ACC112 (cell line): ENCODE results near the gene SLX1A.
"Not testable (repeated sequence)": the region's sequence is repeated elsewhere in the genome, so short reads cannot be mapped to it uniquely, and the experiment has no call there.

Experiments
- H2AFZ ChIP-seq: fragments of 200-600 bp; sonication (generic); one replicate; pipeline ENCODE4 v1.6.0; 2017; ENCODE audit warnings: antibody characterized with exemption, low read length; ENCODE audit not compliant: unreplicated experiment
- H3K27ac ChIP-seq: fragments of 200-600 bp; sonication (generic); 2 replicates; pipeline ENCODE4 v1.5.1; 2014; ENCODE audit warnings: low read depth, mild to moderate bottlenecking, antibody characterized with exemption, low read length, moderate library complexity
- H3K27me3 ChIP-seq: fragments of 200-600 bp; sonication (generic); 2 replicates; pipeline ENCODE4 v1.6.1; 2014; ENCODE audit warnings: mild to moderate bottlenecking, antibody characterized with exemption, low read length, moderate library complexity, mixed read lengths; ENCODE audit not compliant: insufficient read depth
- H3K36me3 ChIP-seq: fragments of 200-600 bp; sonication (generic); 2 replicates; pipeline ENCODE4 v1.6.1; 2016; ENCODE audit warnings: mild to moderate bottlenecking, antibody characterized with exemption, low read length, moderate library complexity, mixed read lengths; ENCODE audit not compliant: insufficient read depth
- H3K4me1 ChIP-seq: fragments of 200-600 bp; sonication (generic); one replicate; pipeline ENCODE4 v1.6.1; 2016; ENCODE audit warnings: low read length, mixed read lengths; ENCODE audit not compliant: insufficient read depth, unreplicated experiment, control insufficient read depth
- H3K4me3 ChIP-seq: fragments of 200-600 bp; sonication (generic); 2 replicates; pipeline ENCODE4 v1.5.1; 2014; ENCODE audit warnings: mild to moderate bottlenecking, low read depth, low read length
- H3K79me2 ChIP-seq: fragments of 200-600 bp; sonication (generic); one replicate; pipeline ENCODE4 v1.6.0; 2016; ENCODE audit warnings: low read length; ENCODE audit not compliant: control insufficient read depth, unreplicated experiment, insufficient read depth

SLX1A gene

DNA sequence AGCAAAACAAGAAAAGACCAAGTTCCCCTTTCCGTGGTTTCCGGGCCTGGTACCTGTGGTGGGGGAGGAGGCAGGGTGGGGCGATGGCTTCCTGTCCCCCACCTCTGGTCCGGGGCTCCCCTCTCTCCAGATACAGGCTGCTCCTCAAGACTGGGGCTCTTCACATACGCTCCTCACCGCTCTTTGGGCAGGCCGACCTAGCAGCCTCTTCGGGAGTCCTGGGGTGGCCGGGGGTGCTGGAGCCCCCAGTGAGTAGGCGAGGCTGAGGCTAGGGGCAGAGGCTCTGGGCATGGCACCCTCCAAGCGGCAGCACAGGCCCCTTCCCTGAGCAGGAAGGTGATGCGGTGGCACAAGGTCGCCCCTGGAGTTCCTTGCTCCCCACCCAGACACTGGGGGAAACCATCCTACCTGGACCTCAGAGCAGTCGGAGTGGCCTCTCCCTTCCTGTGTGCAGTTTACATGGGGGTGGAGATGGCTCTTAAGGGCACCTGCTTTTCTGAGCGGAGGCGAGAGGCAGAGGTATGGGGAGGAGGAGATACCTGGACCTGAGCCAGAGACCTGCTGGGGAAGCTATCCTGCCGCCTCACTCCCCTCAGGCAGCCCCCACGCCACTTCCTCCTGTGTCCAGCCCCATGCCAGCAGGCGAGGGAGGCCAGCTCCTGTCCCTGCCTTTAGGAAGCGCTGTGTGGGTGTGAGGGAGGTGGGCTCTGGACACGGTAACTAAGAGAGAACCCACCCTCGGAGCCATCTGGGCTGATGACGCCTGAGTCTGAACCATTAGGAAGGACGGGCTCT lies 9.4 kb upstream of the SLX1A start:
- no peak overlapping the region for H3K27ac ChIP-seq

DNA sequence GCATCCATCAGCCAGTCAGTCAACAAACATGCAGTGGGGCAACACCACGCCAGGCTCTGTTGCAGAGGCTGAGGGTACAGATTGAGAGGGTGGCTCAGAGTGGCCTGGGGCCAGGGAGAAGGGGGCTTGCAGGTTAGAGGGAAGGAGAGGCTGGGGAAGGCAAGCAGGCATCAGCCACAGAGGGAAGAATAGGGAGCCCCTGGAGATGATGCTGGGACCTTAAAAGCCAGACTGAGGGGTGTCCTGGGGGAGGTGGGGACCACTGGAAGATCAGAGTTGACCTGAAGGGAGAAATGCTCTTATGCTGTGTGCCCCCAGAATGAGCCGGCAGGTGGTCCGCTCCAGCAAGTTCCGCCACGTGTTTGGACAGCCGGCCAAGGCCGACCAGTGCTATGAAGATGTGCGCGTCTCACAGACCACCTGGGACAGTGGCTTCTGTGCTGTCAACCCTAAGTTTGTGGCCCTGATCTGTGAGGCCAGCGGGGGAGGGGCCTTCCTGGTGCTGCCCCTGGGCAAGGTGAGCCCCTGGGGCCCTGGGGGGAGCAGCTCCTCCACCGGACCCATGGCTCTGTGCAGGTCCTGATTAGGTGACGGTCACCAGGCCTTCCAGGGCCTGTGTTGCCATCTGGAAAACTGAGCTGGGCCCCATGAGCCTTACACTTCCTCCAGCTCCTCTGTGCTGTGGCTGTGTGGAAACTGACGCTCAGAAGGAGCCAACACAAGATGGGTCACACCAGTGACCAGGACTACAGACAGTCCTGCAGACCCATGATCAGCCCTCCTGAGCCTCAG lies 8.6 kb upstream of the SLX1A start:
- Histone ChIP-seq H3K27ac (no peak overlapping the region), H3K79me2 (no peaks in the 10 kb centered on the region), H2AFZ (no peak overlapping the region), H3K36me3 (no peaks in the 10 kb centered on the region), H3K4me3 (no peak overlapping the region), H3K4me1 (no peaks in the 10 kb centered on the region), H3K27me3 (no peaks in the 10 kb centered on the region)

More for the DNA sequence above, 9.4 kb upstream of the SLX1A start:
- no peaks in the 10 kb centered on the region for H3K4me1 ChIP-seq
- no peaks in the 10 kb centered on the region for H3K79me2 ChIP-seq
- H3K36me3 ChIP-seq = no peaks in the 10 kb centered on the region
- peak overlapping the region; percentile 77 for H3K4me3 ChIP-seq
- H3K27me3 ChIP-seq = no peaks in the 10 kb centered on the region
- no peak overlapping the region for H2AFZ ChIP-seq

DNA sequence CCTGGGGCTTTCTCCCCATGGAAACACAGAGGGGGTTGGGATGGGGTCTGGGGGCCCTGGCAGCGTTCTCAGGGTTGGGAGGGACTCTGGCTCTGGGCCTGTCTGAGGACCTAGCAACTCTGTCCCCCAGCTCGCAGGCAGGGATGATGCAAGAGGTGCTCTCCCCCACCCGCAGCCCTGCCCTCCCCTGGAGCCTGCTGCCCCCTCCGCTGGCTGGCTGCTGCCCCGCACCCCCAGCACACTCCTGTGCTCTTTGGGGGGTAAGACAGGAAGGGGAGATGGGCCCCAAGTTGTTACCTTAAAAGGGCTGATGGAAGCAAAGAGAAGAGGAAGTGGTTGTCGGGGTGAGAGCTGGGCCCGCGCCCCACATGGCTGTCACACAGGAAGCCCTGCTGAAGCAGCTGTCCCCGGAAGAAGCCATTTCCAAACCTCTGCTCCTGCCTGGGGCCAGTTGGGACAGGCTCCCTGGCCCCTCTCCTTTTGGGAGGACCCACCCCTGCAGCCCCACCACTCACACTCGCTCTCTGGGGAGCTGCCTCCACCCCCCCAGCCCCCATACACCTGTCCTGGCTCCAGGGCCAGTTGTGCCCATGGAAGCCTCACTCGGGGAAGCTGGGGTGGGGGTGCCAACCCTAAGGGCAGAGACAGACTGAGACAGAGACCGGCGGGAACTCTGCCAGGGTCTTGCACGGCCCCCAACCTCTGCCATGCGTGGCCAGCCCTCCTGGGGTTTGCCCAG lies 7.8 kb upstream of the SLX1A start:
- H2AFZ ChIP-seq = no peak overlapping the region
- H3K27ac ChIP-seq = no peak overlapping the region
- no peaks in the 10 kb centered on the region for H3K27me3 ChIP-seq
- no peaks in the 10 kb centered on the region for H3K79me2 ChIP-seq
- no peaks in the 10 kb centered on the region for H3K36me3 ChIP-seq
- H3K4me3 ChIP-seq = no peak overlapping the region
- H3K4me1 ChIP-seq = no peaks in the 10 kb centered on the region

DNA sequence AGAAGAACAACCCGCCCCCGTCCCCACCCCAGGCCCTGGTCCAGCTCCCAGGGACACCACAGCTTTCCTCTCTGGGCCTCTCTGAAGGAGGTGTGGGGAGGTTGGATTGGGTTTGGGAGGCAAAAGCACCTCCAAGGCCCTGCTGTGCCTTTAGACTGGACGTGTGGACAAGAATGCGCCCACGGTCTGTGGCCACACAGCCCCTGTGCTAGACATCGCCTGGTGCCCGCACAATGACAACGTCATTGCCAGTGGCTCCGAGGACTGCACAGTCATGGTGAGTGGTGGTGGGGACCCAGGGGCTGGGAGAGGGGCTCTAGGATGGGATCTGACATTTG lies 7.3 kb upstream of the SLX1A start:
- Histone ChIP-seq H3K27me3 (no peaks in the 10 kb centered on the region), H3K4me3 (no peak overlapping the region), H3K36me3 (no peaks in the 10 kb centered on the region), H3K27ac (no peak overlapping the region), H3K4me1 (no peaks in the 10 kb centered on the region), H3K79me2 (no peaks in the 10 kb centered on the region), H2AFZ (no peak overlapping the region)

DNA sequence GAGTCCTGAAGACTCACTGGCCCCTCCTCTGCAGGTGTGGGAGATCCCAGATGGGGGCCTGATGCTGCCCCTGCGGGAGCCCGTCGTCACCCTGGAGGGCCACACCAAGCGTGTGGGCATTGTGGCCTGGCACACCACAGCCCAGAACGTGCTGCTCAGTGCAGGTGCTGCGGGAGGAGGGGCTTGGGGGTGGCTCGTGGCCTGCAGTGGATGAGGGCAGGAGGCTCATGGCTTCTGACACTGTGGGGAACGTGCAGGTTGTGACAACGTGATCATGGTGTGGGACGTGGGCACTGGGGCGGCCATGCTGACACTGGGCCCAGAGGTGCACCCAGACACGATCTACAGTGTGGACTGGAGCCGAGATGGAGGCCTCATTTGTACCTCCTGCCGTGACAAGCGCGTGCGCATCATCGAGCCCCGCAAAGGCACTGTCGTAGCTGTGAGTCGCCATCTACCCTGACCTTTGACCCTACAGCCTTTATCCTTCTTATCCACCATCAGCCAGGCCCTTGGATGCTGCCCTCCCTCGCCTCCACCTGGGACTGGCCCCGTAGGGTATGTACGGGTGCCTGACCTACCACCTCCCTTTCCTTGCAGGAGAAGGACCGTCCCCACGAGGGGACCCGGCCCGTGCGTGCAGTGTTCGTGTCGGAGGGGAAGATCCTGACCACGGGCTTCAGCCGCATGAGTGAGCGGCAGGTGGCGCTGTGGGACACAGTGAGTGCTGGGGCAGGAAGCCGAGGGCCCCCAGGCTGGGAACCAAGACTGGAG lies 6.7 kb upstream of the SLX1A start:
- Histone ChIP-seq H3K79me2 (no peaks in the 10 kb centered on the region), H3K27me3 (no peaks in the 10 kb centered on the region), H3K27ac (no peak overlapping the region), H3K4me1 (no peaks in the 10 kb centered on the region), H2AFZ (no peak overlapping the region), H3K36me3 (no peaks in the 10 kb centered on the region), H3K4me3 (no peak overlapping the region)

DNA sequence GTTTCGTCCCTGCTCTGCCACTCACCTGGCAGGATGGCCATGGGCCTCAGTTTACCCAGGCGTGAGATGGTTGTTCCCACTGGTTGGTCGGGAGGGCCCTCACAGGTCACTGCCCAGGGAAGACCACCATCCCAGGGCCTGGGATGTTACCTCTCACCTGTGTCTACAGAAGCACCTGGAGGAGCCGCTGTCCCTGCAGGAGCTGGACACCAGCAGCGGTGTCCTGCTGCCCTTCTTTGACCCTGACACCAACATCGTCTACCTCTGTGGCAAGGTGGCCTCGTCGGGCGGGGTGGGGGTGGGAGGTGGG lies 6.2 kb upstream of the SLX1A start:
- Histone ChIP-seq H3K4me3 (no peak overlapping the region), H2AFZ (no peak overlapping the region), H3K79me2 (no peaks in the 10 kb centered on the region), H3K27me3 (no peaks in the 10 kb centered on the region), H3K27ac (no peak overlapping the region), H3K36me3 (no peaks in the 10 kb centered on the region), H3K4me1 (no peaks in the 10 kb centered on the region)

DNA sequence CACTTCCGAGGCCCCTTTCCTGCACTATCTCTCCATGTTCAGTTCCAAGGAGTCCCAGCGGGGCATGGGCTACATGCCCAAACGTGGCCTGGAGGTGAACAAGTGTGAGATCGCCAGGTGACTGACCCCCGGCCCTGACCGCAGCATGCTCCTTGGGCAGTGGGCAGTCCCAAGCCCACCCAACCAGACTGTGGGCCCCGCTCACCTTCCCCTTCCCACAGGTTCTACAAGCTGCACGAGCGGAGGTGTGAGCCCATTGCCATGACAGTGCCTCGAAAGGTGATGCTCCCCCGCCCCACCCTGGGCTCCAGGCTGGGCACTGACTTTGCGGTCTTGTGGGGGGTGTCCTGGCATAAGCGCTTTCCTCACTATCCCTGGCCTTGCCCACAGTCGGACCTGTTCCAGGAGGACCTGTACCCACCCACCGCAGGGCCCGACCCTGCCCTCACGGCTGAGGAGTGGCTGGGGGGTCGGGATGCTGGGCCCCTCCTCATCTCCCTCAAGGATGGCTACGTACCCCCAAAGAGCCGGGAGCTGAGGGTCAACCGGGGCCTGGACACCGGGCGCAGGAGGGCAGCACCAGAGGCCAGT lies 5.6 kb upstream of the SLX1A start:
- H3K4me1 ChIP-seq = no peaks in the 10 kb centered on the region
- no peaks in the 10 kb centered on the region for H3K79me2 ChIP-seq
- no peak overlapping the region for H3K4me3 ChIP-seq

DNA sequence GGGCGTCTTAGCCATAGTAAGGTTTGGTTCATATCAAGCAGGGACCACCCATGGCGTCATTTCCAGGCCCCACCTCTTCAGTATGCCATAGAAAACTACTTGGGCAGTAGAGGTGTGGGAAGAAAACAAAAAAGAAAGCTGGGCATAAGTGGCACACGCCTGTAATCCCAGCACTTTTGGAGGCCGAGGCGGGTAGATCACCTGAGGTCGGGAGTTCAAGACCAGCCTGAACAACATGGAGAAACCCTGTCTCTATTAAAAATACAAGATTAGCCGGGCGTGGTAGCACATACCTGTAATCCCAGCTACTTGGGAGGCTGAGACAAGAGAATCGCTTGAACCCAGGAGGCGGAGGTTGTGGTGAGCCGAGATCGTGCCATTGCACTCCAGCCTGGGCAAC lies 2.5 kb upstream of the SLX1A start:
- not testable (repeated sequence) for H3K4me3 ChIP-seq, H3K4me1 ChIP-seq, H3K27ac ChIP-seq, H2AFZ ChIP-seq, H3K27me3 ChIP-seq, H3K36me3 ChIP-seq, H3K79me2 ChIP-seq

More for the DNA sequence above, 5.6 kb upstream of the SLX1A start:
- Histone ChIP-seq H3K27me3 (no peaks in the 10 kb centered on the region), H3K27ac (no peak overlapping the region), H2AFZ (no peak overlapping the region), H3K36me3 (no peaks in the 10 kb centered on the region)

DNA sequence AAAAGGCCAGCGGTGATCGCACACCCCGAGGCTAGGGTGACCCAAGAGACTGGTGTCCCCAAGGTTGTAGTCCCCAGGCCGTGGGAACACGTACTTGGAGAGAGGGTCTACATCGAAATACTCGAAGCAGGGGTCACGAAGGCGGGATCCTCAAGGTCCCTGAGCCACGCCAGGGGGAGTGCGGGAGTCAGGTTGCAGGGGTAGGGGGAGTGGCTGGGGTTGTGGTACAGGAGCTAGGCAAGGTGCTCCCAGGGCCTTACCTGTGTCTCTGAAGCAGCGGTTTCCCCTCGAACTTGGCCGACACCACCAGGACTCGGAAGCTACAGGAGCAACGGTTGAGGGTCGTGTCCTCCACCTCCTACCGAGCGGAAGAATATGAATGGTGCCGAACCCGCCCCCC lies 577 bp upstream of the SLX1A start:
- H3K79me2 ChIP-seq, H3K4me1 ChIP-seq: not testable (repeated sequence)

More for the DNA sequence above, 577 bp upstream of the SLX1A start:
- H2AFZ ChIP-seq, H3K36me3 ChIP-seq, H3K4me3 ChIP-seq, H3K27me3 ChIP-seq, H3K27ac ChIP-seq: not testable (repeated sequence)
